Adrenal gland (tissue), 12 donors: Measurements from ENCODE around the gene NUP93. TPM values are rescaled to one million over a fixed set of nuclear protein-coding genes. Genes with fewer than 3 reads are reported as not detected.

ENCODE experiments used
- DNase-seq, 7 donors: peaks; one replicate each; pipeline ENCODE4 v3.0.0-alpha.2; 2019 to 2020
- H3K27ac ChIP-seq, 5 donors: fragments of 200-600 bp; sonication (generic) in 4 of 5; 1 replicate in 3 of 5; 2 replicates in 2 of 5; pipeline versions ENCODE4 v1.5.1 to v1.8.0; 2016 to 2020; ENCODE audit warnings: mild to moderate bottlenecking in 1 of 5
- H3K27me3 ChIP-seq: fragments of 200-600 bp; 2 replicates; pipeline ENCODE4 v1.8.0; 2021
- H3K36me3 ChIP-seq, 2 donors: fragments of 200-600 bp; replicated peaks in 1 of 2; 1 replicate in 1 of 2; 2 replicates in 1 of 2; pipeline versions ENCODE4 v1.5.1 to v1.8.0; 2018 to 2022
- H3K4me1 ChIP-seq, 2 donors: fragments of 200-600 bp; replicated peaks in 1 of 2; 1 replicate in 1 of 2; 2 replicates in 1 of 2; pipeline versions ENCODE4 v1.5.1 to v1.8.0; 2018 to 2021
- H3K4me3 ChIP-seq, 4 donors: fragments of 200-600 bp; sonication (generic) in 3 of 4; one replicate each; pipeline ENCODE4 v1.5.1; 2016 to 2018
- H3K9me3 ChIP-seq, 3 donors: fragments of 200-600 bp; sonication (generic) in 1 of 3; replicated peaks in 1 of 3; 1 replicate in 2 of 3; 2 replicates in 1 of 3; pipeline versions ENCODE4 v1.5.1 to v1.8.0; 2016 to 2021
- CTCF ChIP-seq, 6 experiments: fragments of 450-650 bp in 4 of 6; fragments of 200-600 bp in 2 of 6; sonication (generic) in 1 of 6; IDR thresholded peaks; 1 replicate in 5 of 6; 2 replicates in 1 of 6; pipeline versions ENCODE4 v1.5.1 to v1.8.0; 2016 to 2021; ENCODE audit warnings: antibody characterized with exemption in 6 of 6, mild to moderate bottlenecking in 2 of 6, moderate library complexity in 1 of 6
- POLR2A ChIP-seq, 2 donors: fragments of 450-650 bp; IDR thresholded peaks; one replicate each; pipeline ENCODE4 v1.6.1; 2017; ENCODE audit warnings: antibody characterized with exemption in 2 of 2, mild to moderate bottlenecking in 2 of 2, moderate library complexity in 1 of 2
- WGBS, 4 donors: extraction: QIAGEN DNeasy Blood & Tissue Kit in 2 of 4; methylation state at CpG; one replicate each; pipeline versions ENCODE4 v1.1.5 to v1.1.7; 2013 to 2017; 5-methylcytosine and 5-hydroxymethylcytosine counted together
- intact Hi-C, 2 donors: fragments of 100-400 bp; cut with DNase I; formaldehyde crosslinking; loops; one replicate each; pipeline versions ENCODE4 v1.14.1 to v1.15.0; 2022 to 2023
- polyA plus RNA-seq, 3 donors: library from polyadenylated mRNA; stranded (reverse); fragments of 200-250 nt in 2 of 3; fragments of 350-450 nt in 1 of 3; fragmentation: Illumina TruSeq in 1 of 3; extraction: RNeasy Lipid Tissue Mini Kit (QIAGEN cat#74804) in 1 of 3; gene quantifications; one replicate each; pipeline ENCODE4 v1.2.3, GENCODE V29; 2013 to 2014
- total RNA-seq, 9 donors: library from RNA; depleted of rRNA in 4 of 9; stranded (reverse); fragments of >200 nt in 4 of 9; fragments of 120-200 nt in 1 of 9; fragmentation: NEBNext Ultra II Directional in 1 of 9; extraction: Animal tissue kit (Norgen Biotek cat#: 25700) in 1 of 9; gene quantifications; one replicate each; pipeline versions ENCODE4 v1.1.0 to v1.2.4, GENCODE V29; 2013 to 2023
- donor health status: healthy with polysubstance abuse.
- donor health status: Bipolar disorder and iron deficiency.
- donor health status: DM: yes; HTN: yes; CAD: no.
- donor health status: DM: no; HTN: no; CAD: no.
- donor health status: DM: no; HTN: no; CAD: no.
- donor health status: DM: yes; HTN: yes; CAD: no.

The NUP93 gene
- total and polyA plus RNA-seq, 12 donors: 29.3 to 71.1 (median 45.8) TPM

- TF ChIP-seq CTCF (IDR thresholded peaks at IDR 0.05) (no peak), POLR2A (IDR thresholded peaks at IDR 0.05) (no peak)
- intact Hi-C loops: no loop called here
- no peak for DNase-seq
- Histone ChIP-seq H3K4me3 (no peak overlapping the region), H3K36me3 (no peaks in the 10 kb centered on the region), H3K27me3 (no peaks in the 10 kb centered on the region), H3K27ac (no peak overlapping the region), H3K9me3 (no peaks in the 10 kb centered on the region), H3K4me1 (peaks cover 0 to 16% of the 10 kb centered on the region in 2 donors)
- WGBS, 4 donors: 90 to 94% (median 93%) methylated on average over 5 of the region's 5 CpGs
Observed at GRCh38 chr16:56777482-56777881, 47.6 kb downstream of the NUP93 start.

GRCh38 chr16:56779906-56780305 lies 50.0 kb downstream of the NUP93 start:
- intact Hi-C loops: no loop called here
- WGBS, 4 donors: 68 to 85% (median 78%) methylated on average over 1 of the region's 1 CpG
- H3K27ac ChIP-seq: no peak overlapping the region
- no peak for DNase-seq
- H3K9me3 ChIP-seq: no peaks in the 10 kb centered on the region
- TF ChIP-seq CTCF (IDR thresholded peaks at IDR 0.05) (no peak), POLR2A (IDR thresholded peaks at IDR 0.05) (no peak)
- no peaks in the 10 kb centered on the region for H3K36me3 ChIP-seq
- H3K4me1 ChIP-seq: peaks cover 0 to 16% of the 10 kb centered on the region in 2 donors
- H3K27me3 ChIP-seq: no peaks in the 10 kb centered on the region
- no peak overlapping the region for H3K4me3 ChIP-seq

GRCh38 chr16:56780646-56781045 lies 50.7 kb downstream of the NUP93 start:
- no peaks in the 10 kb centered on the region for H3K9me3 ChIP-seq
- no peak overlapping the region for H3K4me3 ChIP-seq
- H3K36me3 ChIP-seq: no peaks in the 10 kb centered on the region
- no peak for DNase-seq
- peaks cover 0 to 16% of the 10 kb centered on the region in 2 donors for H3K4me1 ChIP-seq
- H3K27me3 ChIP-seq: no peaks in the 10 kb centered on the region
- 85 to 98% (median 89%) methylated on average over 3 of the region's 3 CpGs for WGBS, 4 donors
- no peak overlapping the region for H3K27ac ChIP-seq
- TF ChIP-seq POLR2A (IDR thresholded peaks at IDR 0.05) (no peak), CTCF (IDR thresholded peaks at IDR 0.05) (no peak)
- intact Hi-C loops: no loop called here

- Histone ChIP-seq H3K4me3 (no peak overlapping the region), H3K9me3 (no peaks in the 10 kb centered on the region), H3K36me3 (no peaks in the 10 kb centered on the region), H3K27me3 (no peaks in the 10 kb centered on the region), H3K27ac (no peak overlapping the region), H3K4me1 (peaks cover 0 to 10% of the 10 kb centered on the region in 2 donors)
- DNase-seq: no peak
- WGBS, 4 donors: 88 to 91% (median 89%) methylated on average over 6 of the region's 6 CpGs
- intact Hi-C loops: no loop called here
- TF ChIP-seq POLR2A (IDR thresholded peaks at IDR 0.05): no peak
- TF ChIP-seq CTCF (IDR thresholded peaks at IDR 0.05): no peak
Observed at GRCh38 chr16:56781528-56781961, 51.6 kb downstream of the NUP93 start.
